Astrocyte of the cerebellum (primary cell): ENCODE measurements around the gene PEAK1.

Source experiments
- DNase-seq: peaks from one replicate; pipeline ENCODE4 v3.0.0-alpha.2; 2011; ENCODE audit warnings: low read depth
- H3K4me3 ChIP-seq: 2 replicates; pipeline ENCODE4 v1.5.1; 2011; ENCODE audit warnings: mild to moderate bottlenecking, low read depth, low read length, moderate library complexity
- in situ Hi-C: cut with HindIII; loops from 2 replicates; pipeline ENCODE4 v1.10.0; 2017; ENCODE audit warnings: low sequenced_read_pairs
- TF ChIP-seq, protein P1 (sequence below): IDR thresholded peaks from 2 replicates; pipeline ENCODE4 v1.5.1; 2012; ENCODE audit warnings: low read length, low read depth, moderate library complexity, mild to moderate bottlenecking; ENCODE audit errors: missing control alignments

PEAK1 gene

DNA sequence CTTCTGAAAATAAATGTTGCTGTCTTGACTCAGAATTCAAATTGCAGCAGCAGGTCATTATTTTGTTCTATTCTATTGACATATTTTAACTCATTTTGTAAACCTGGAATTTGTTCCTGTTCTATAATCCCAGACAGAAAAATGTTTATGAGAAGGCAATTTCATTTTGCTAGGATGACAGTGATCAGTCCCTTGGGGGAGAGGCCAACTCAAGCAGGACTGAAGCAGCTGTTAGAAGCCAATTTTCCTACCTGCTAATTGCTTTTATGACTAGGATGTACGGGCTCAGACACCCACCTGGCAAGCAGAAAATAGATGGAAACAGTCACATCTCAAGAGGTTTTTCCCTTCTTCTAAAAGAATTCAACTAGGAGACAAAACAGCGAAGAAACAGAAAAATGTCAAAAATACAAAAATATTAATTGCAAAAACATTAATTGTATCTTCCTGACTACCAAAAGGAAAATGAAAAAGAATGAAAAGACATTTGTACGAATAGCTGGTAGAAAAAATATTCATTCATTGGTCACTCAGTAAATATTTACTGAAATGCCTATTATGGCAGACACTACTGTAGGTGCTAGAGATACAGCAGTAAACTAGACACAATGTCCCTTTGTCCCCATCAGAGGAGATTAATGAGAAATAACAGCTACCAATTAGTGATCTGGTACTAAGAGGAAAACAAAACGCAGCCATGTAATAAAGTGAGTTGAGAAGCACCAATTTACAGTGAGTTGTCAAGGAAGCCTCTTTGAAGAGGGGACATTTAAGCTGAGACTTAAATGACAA is 73.5 kb downstream of the PEAK1 start:
- in situ Hi-C loops = no loop called here
- no peak overlapping the region for H3K4me3 ChIP-seq
- TF ChIP-seq, protein P1, sequence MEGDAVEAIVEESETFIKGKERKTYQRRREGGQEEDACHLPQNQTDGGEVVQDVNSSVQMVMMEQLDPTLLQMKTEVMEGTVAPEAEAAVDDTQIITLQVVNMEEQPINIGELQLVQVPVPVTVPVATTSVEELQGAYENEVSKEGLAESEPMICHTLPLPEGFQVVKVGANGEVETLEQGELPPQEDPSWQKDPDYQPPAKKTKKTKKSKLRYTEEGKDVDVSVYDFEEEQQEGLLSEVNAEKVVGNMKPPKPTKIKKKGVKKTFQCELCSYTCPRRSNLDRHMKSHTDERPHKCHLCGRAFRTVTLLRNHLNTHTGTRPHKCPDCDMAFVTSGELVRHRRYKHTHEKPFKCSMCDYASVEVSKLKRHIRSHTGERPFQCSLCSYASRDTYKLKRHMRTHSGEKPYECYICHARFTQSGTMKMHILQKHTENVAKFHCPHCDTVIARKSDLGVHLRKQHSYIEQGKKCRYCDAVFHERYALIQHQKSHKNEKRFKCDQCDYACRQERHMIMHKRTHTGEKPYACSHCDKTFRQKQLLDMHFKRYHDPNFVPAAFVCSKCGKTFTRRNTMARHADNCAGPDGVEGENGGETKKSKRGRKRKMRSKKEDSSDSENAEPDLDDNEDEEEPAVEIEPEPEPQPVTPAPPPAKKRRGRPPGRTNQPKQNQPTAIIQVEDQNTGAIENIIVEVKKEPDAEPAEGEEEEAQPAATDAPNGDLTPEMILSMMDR = no peak
- no peak for DNase-seq

DNA sequence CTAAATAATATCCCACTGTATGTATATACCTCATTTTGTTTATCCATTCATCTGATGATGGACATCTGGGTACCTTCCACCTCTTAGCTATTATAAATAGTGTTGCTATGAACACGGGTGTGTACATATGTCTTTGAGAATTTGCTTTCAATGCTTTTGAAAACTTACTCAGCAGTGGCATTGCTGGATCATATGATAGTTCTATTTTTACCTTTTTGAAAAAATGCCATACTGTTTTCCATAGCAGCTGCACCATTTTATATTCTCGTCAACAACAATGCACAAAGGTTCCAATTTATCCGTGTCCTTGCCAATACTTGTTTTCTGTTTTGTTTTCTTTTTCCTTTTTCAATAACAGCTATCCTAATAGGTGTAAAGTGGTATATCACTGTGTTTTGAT is 77.1 kb downstream of the PEAK1 start:
- TF ChIP-seq, protein P1 = no peak
- no peak for DNase-seq
- in situ Hi-C loops = no loop called here
- H3K4me3 ChIP-seq = no peak overlapping the region

DNA sequence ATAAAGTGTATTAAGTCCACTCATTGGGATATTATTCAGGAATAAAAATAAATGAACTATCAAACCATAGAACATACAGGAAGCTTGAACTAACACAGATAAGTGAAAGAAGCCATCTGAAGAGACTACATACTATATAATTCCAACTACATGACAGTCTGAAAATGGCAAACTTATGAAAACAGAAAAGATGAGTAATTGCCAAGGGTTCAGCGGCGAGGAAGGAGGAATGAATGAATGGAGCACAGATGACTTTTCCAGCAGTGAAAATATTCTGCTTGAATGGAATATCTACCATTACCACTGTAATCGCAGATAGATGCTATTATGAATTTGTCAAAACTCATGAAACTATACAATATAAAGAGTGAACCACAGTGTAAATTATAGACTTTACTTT is 79.7 kb downstream of the PEAK1 start:
- DNase-seq = no peak
- TF ChIP-seq, protein P1 = no peak
- H3K4me3 ChIP-seq = no peak overlapping the region
- in situ Hi-C loops = no loop called here

DNA sequence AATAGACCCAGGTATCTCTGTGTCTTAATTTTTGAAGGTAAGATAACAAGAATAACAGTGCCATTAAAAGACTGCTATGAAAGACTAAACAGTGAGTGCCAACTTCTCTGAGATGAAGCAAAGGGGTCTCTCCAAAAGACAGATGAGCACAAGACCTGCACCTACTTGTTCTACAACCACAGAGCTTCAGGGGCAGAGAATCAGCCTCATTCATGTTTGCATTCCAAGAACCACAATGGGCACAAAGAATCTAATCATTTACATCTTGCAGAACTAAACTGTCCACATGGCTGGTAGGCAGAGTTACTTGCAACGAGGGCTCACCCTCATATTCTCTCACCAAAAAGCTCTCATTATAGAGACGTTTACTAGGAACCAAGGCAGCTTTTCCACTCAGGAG is 83.9 kb downstream of the PEAK1 start:
- TF ChIP-seq, protein P1 = no peak
- no peak for DNase-seq
- H3K4me3 ChIP-seq = no peak overlapping the region
- in situ Hi-C loops = no loop called here

DNA sequence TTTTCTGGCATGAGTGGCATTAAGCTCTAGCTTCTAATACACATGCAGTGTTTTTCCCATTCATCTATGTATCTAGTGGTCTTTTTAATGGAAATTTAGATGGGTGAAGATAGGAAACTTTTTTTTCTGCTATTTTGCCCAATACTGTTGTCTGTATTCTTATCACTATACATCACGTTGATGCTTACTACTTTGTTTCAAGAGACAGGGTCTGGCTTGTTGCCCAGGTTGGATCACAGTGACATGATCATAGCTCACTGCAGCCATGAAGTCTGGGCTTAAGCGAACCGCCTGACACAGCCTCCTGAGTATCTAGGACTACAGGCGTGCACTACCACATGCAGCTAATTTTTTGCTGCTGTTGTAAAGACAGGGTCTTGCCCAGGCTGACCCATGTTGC is 84.6 kb downstream of the PEAK1 start:
- no peak overlapping the region for H3K4me3 ChIP-seq
- TF ChIP-seq, protein P1 = no peak
- DNase-seq = no peak
- in situ Hi-C loops = no loop called here

DNA sequence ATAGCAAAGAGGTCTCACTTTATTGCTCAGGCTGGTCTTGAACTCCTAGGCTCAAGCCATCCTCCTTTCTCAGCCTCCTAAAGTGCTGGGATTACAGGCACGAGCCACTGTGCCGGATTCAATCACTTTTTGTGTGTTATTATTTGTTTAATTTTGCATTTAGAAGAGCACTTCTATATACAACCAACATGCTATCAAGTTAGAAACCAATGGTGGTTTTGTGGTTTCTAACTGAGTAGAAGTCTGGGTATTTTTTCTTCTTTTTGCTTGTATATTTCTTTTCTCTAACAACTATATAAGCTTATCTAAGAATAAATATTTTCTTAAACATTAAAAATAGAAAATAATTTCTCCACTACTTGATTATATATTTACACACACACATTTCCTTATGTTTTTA is 86.7 kb downstream of the PEAK1 start:
- no peak overlapping the region for H3K4me3 ChIP-seq
- DNase-seq = no peak
- in situ Hi-C loops = no loop called here
- TF ChIP-seq, protein P1 = no peak

DNA sequence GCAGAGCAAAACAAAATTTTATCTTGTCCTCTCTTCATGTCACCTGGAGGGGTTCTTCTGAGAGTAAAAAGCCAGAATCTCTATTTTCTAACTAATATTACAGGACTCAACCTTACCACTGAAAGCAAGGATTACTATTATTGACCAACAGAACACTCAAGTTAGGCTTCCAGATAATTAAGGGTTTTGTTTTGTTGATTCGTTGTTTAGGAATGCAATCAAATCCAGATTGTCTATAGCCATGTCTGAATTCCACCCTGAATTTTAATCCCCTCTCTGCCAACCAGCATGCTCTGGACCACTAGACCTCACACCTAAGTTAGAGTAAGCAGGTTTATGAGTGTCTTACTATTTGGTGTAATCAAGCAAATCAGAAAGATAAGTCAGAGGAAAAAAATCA is 90.7 kb downstream of the PEAK1 start:
- in situ Hi-C loops = no loop called here
- no peak for DNase-seq
- TF ChIP-seq, protein P1 = no peak
- no peak overlapping the region for H3K4me3 ChIP-seq
